Gastroesophageal sphincter (tissue), 4 donors: ENCODE results near the gene ULK4. TPM values are rescaled to one million over a fixed set of nuclear protein-coding genes. Genes with fewer than 3 reads are reported as not detected.

Experiments used
- ATAC-seq: fragments of 150-250 bp; one replicate; pipeline ENCODE4 v1.9.1; 2016; ENCODE audit warnings: mild to moderate bottlenecking, moderate library complexity
- H3K27ac ChIP-seq, 4 donors: fragments of 200-600 bp; sonication (generic) in 3 of 4; 1 replicate in 3 of 4; 2 replicates in 1 of 4; pipeline ENCODE4 v1.5.1; 2016 to 2019
- H3K27me3 ChIP-seq: fragments of 200-600 bp; sonication (generic); one replicate; pipeline ENCODE4 v1.5.1; 2019
- H3K36me3 ChIP-seq, 2 donors: fragments of 200-600 bp; sonication (generic); one replicate each; pipeline ENCODE4 v1.5.1; 2019; ENCODE audit warnings: control low read depth in 1 of 2
- H3K4me1 ChIP-seq, 3 donors: fragments of 200-600 bp; sonication (generic); 1 replicate in 2 of 3; 2 replicates in 1 of 3; pipeline ENCODE4 v1.5.1; 2016 to 2019; ENCODE audit warnings: control low read depth in 2 of 3
- H3K4me3 ChIP-seq, 2 donors: fragments of 200-600 bp; sonication (generic); one replicate each; pipeline ENCODE4 v1.5.1; 2019; ENCODE audit warnings: mild to moderate bottlenecking in 1 of 2, moderate library complexity in 1 of 2
- H3K9me3 ChIP-seq, 3 donors: fragments of 200-600 bp; sonication (generic); one replicate each; pipeline ENCODE4 v1.5.1; 2017 to 2019; ENCODE audit warnings: control low read depth in 2 of 3
- CTCF ChIP-seq, 4 experiments: fragments of 200-600 bp in 2 of 4; fragments of 450-650 bp in 2 of 4; sonication (generic) in 1 of 4; IDR thresholded peaks; one replicate each; pipeline ENCODE4 v1.5.1; 2017 to 2019; ENCODE audit warnings: antibody characterized with exemption in 4 of 4, mild to moderate bottlenecking in 2 of 4, moderate library complexity in 2 of 4
- EP300 ChIP-seq: sonication (generic); formaldehyde crosslinking; IDR thresholded peaks from one replicate; pipeline ENCODE4 v1.6.1; 2017; ENCODE audit warnings: antibody characterized with exemption, mild to moderate bottlenecking
- POLR2A ChIP-seq, 2 donors: fragments of 450-650 bp; IDR thresholded peaks; one replicate each; pipeline ENCODE4 v1.6.1; 2017; ENCODE audit warnings: antibody characterized with exemption in 2 of 2, mild to moderate bottlenecking in 2 of 2, moderate library complexity in 1 of 2
- POLR2AphosphoS5 ChIP-seq: sonication (generic); formaldehyde crosslinking; IDR thresholded peaks from one replicate; pipeline ENCODE4 v1.6.1; 2017; ENCODE audit warnings: antibody characterized with exemption
- WGBS, 2 donors: methylation state at CpG; one replicate each; pipeline ENCODE4 v1.1.5; 2018; ENCODE audit warnings: low coverage in 1 of 2; 5-methylcytosine and 5-hydroxymethylcytosine counted together
- total RNA-seq, 4 donors: library from RNA; depleted of rRNA; stranded (reverse); fragments of >200 nt; gene quantifications; one replicate each; pipeline ENCODE4 v1.1.0, GENCODE V29; 2016

ULK4 gene
- total RNA-seq, 4 donors from 2014 or later, result 3.8 to 15.4 (median 8.8) TPM

DNA sequence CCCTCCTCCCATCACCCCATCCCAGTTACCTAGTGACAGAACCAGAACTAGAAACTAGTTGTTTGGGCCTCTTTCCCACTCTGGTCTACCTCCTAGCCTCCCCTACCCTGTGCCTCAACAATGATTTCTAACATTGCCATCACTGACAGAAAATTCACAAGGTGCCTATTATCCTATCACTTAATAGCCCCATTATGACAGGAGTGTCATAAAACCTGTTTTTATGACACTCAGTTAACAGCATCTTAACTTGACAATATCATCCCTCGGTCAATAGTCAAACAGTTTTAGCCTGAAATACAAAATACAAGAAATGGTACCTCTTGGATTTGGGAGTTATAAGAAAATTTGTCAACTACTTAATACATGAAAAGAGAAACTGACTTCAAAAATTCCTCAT lies 46.5 kb downstream of the ULK4 start:
- no peak for ATAC-seq
- TF ChIP-seq EP300, result no peak
- no peak for TF ChIP-seq CTCF (IDR thresholded peaks at IDR 0.05)
- TF ChIP-seq POLR2A (IDR thresholded peaks at IDR 0.05), result no peak
- no peak for TF ChIP-seq POLR2AphosphoS5
- 90 to 100% methylated on average over 1 of the region's 1 CpG for WGBS, 2 donors

GRCh38 chr3:41912280-41912679 lies 49.6 kb downstream of the ULK4 start:
- H3K27me3 ChIP-seq, result no peaks in the 10 kb centered on the region
- no peak for ATAC-seq
- no peaks in the 10 kb centered on the region for H3K4me1 ChIP-seq
- H3K36me3 ChIP-seq, result peaks cover 0 to 33% of the 10 kb centered on the region in 2 donors
- H3K27ac ChIP-seq, result no peak overlapping the region
- H3K4me3 ChIP-seq, result no peak overlapping the region
- 75% methylated on average over 1 of the region's 1 CpG; no CpG with 5 or more reads in 1 of the 2 donors for WGBS, 2 donors
- no peaks in the 10 kb centered on the region for H3K9me3 ChIP-seq
- TF ChIP-seq EP300 (no peak), POLR2A (IDR thresholded peaks at IDR 0.05) (no peak), CTCF (IDR thresholded peaks at IDR 0.05) (no peak), POLR2AphosphoS5 (no peak)

More for the DNA sequence above, 46.5 kb downstream of the ULK4 start:
- H3K36me3 ChIP-seq, result peaks cover 0 to 20% of the 10 kb centered on the region in 2 donors
- H3K27me3 ChIP-seq, result no peaks in the 10 kb centered on the region
- no peak overlapping the region for H3K27ac ChIP-seq
- H3K4me3 ChIP-seq, result no peak overlapping the region
- H3K4me1 ChIP-seq, result no peaks in the 10 kb centered on the region
- H3K9me3 ChIP-seq, result no peaks in the 10 kb centered on the region

DNA sequence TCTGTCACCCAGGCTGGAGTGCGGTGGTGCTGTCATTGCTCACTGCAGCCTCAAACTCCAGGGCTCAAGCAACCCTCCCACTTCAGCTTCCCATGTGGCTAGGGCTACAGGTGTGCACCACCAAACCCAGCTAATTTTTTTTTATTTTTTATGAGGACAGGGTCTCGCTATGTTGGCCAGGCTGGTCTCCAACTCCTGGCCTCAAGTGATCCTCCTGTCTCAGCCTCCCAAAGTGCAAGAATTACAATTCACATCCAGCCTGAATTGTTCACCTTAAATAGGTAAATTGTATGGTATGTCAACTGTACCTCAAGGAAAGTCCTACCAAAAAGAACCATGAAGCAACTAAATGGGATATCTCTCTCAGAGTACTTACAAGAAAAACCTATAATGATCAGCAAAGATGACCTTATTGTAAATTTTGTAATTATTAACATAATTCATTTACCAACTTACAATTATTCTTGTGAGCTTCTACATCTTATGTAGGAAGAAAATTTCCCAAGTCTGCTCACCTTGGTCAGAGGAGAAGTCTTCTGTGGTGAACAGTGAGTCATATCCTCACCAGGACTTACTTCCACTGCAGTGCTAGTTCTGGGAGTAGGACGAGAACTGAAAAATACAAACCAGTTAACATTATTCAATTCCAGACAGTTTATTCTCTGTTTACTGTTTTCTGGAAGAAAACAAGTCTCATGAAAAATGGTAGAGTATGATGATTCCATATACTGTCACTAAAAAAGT lies 54.4 kb downstream of the ULK4 start:
- Histone ChIP-seq H3K36me3 (peaks cover 0 to 44% of the 10 kb centered on the region in 2 donors), H3K4me3 (no peak overlapping the region), H3K27ac (no peak overlapping the region), H3K27me3 (no peaks in the 10 kb centered on the region), H3K4me1 (no peaks in the 10 kb centered on the region), H3K9me3 (no peaks in the 10 kb centered on the region)
- 88 to 98% methylated on average over 2 to 3 of the region's 3 CpGs for WGBS, 2 donors
- TF ChIP-seq EP300 (no peak), POLR2AphosphoS5 (no peak), CTCF (IDR thresholded peaks at IDR 0.05) (no peak), POLR2A (IDR thresholded peaks at IDR 0.05) (no peak)
- ATAC-seq, result no peak

DNA sequence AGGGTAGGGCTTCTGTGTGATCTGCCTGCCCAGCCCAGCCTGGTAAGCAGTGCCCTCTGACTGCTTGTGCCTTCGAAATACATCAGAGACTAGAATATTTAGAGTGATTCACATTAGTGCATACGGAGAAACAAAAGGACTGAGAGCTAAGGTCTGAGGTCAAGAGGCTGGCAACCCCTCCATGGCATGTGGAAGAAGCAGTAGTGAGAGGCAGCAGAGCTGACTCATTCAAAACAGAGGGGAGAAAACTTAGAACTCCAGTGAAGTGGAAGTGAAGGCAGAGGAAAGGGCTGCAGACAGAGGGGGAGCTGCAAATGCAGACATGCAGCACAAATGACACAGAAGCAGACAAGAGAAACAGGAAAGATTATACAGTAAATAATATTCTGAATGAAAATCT lies 61.6 kb downstream of the ULK4 start:
- WGBS, 2 donors, result 33 to 60% methylated on average over 1 of the region's 2 CpGs
- no peak overlapping the region for H3K27ac ChIP-seq
- no peak for ATAC-seq
- no peaks in the 10 kb centered on the region for H3K27me3 ChIP-seq
- TF ChIP-seq POLR2AphosphoS5, result no peak
- no peak for TF ChIP-seq EP300
- no peak for TF ChIP-seq POLR2A (IDR thresholded peaks at IDR 0.05)
- TF ChIP-seq CTCF (IDR thresholded peaks at IDR 0.05), result no peak
- H3K4me3 ChIP-seq, result no peak overlapping the region
- H3K9me3 ChIP-seq, result no peaks in the 10 kb centered on the region
- no peaks in the 10 kb centered on the region for H3K4me1 ChIP-seq
- H3K36me3 ChIP-seq, result peaks cover 0 to 19% of the 10 kb centered on the region in 2 donors

GRCh38 chr3:41898631-41899030 lies 63.3 kb downstream of the ULK4 start:
- Histone ChIP-seq H3K27me3 (no peaks in the 10 kb centered on the region), H3K36me3 (peaks cover 0 to 19% of the 10 kb centered on the region in 2 donors), H3K4me1 (no peaks in the 10 kb centered on the region), H3K4me3 (no peak overlapping the region), H3K9me3 (no peaks in the 10 kb centered on the region), H3K27ac (no peak overlapping the region)
- no peak for ATAC-seq
- TF ChIP-seq CTCF (IDR thresholded peaks at IDR 0.05) (no peak), EP300 (no peak), POLR2A (IDR thresholded peaks at IDR 0.05) (no peak), POLR2AphosphoS5 (no peak)
- WGBS, 2 donors, result 61 to 88% methylated on average over 2 of the region's 2 CpGs
